Cardiac fibroblast (primary cell): ENCODE measurements around the gene PRPF31.

Source experiments
- DNase-seq, 2 donors: peaks; one replicate each; pipeline versions ENCODE4 v3.0.0 to v3.0.0-alpha.2; 2010; ENCODE audit warnings: low read depth in 2 of 2
- H3K4me3 ChIP-seq, 2 donors: replicated peaks in 1 of 2; 1 replicate in 1 of 2; 2 replicates in 1 of 2; pipeline ENCODE4 v1.5.1; 2011; ENCODE audit warnings: low read depth in 2 of 2, low read length in 2 of 2, mild to moderate bottlenecking in 2 of 2, moderate library complexity in 1 of 2
- TF ChIP-seq, protein P1 (sequence below): IDR thresholded peaks from one replicate; pipeline ENCODE4 v1.5.1; 2011; ENCODE audit warnings: low read depth, mild to moderate bottlenecking, low read length, inconsistent platforms

PRPF31 gene

DNA sequence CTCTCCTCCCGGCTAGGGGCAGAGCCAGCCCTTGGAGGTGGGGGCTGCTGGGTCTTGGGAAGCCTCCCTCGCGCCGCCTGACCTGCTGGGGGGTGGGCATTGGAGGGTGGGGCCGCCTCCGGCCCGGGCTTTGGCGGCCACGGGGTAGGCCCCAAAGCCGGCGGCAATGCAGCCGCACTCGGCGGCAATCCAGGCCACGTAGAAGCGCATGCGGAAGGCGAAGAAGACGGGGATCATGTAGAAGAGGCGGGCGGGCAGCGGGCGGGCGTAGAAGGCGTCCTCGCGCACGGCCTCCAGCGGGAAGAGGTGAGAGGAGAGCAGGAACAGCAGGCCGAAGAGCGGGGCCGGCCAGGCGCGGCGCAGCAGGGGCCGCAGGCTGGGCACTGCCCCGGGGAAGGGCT lies 65.1 kb downstream of the PRPF31 start:
- no peak for DNase-seq
- TF ChIP-seq, protein P1, sequence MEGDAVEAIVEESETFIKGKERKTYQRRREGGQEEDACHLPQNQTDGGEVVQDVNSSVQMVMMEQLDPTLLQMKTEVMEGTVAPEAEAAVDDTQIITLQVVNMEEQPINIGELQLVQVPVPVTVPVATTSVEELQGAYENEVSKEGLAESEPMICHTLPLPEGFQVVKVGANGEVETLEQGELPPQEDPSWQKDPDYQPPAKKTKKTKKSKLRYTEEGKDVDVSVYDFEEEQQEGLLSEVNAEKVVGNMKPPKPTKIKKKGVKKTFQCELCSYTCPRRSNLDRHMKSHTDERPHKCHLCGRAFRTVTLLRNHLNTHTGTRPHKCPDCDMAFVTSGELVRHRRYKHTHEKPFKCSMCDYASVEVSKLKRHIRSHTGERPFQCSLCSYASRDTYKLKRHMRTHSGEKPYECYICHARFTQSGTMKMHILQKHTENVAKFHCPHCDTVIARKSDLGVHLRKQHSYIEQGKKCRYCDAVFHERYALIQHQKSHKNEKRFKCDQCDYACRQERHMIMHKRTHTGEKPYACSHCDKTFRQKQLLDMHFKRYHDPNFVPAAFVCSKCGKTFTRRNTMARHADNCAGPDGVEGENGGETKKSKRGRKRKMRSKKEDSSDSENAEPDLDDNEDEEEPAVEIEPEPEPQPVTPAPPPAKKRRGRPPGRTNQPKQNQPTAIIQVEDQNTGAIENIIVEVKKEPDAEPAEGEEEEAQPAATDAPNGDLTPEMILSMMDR: no peak
- no peak overlapping the region for H3K4me3 ChIP-seq
